Kidney capillary endothelial cell (primary cell): Measurements from ENCODE around the gene GPR176.

ENCODE experiments used
- DNase-seq: peaks from one replicate; pipeline ENCODE4 v3.0.0-alpha.2; 2018; ENCODE audit warnings: low spot score

Gene GPR176

GRCh38 chr15:39807791-39808190 is 112.3 kb downstream of the GPR176 start:
- no peak for DNase-seq

DNA sequence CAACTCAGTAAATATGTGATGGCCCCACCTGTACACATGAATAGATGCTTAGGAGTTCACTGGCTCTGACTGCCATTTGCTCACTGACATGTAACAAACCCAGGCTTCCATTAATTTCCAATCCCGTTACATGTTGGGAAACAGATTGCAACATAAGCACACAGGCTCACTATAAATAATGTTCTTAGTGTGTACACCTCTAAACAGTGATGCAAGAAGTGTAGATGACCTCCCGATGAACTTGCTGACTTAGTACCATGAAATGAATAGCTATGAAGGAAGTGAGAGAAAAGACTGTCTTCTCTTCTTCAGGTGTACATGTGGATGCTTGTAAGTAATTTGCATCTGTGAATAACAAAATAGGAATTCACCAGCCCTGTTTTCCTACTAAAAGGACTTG is 116.0 kb downstream of the GPR176 start:
- no peak for DNase-seq

GRCh38 chr15:39803016-39803415 is 117.0 kb downstream of the GPR176 start:
- DNase-seq = no peak

- no peak for DNase-seq
Observed at GRCh38 chr15:39801641-39802309, 118.3 kb downstream of the GPR176 start.

- no peak for DNase-seq
Observed at GRCh38 chr15:39799552-39800011, 120.5 kb downstream of the GPR176 start.

DNA sequence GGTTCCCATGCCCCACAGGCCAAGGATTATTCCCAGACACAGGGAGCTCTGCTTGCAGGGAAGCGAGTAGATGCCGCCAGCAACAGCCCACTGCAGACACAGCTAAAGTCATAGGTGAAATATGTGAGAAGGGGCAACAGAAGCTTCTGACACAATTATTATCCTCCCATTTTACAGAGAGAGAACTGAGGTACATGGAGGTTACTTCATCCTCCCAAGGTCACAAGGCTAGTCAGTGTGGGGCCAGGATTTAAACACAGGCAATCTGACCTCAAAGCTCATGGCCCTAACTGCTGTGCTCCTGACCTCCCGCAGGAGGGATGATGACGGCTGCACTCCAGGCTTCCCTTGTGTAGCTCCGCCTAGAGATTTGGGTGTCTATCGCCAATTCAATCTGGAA is 121.7 kb downstream of the GPR176 start:
- DNase-seq = no peak

DNA sequence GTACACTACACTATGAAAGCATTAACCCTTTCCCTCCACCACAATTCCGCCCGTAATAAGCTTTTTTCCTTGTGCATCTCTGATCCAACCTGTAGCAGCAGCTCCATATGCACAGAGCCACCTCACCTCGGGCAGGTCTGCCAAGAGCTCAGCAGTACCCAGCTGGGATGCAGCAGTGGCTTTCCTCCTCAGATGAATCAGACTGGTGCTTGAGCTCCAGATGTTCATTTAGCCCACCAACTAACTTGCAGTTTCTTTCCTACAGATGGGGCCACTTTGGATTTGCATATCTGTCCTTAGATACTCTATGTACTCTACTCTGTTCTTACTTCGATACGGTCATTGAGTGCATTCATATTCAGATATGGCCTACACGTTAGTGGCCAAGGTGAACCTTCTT is 122.7 kb downstream of the GPR176 start:
- DNase-seq = no peak

DNA sequence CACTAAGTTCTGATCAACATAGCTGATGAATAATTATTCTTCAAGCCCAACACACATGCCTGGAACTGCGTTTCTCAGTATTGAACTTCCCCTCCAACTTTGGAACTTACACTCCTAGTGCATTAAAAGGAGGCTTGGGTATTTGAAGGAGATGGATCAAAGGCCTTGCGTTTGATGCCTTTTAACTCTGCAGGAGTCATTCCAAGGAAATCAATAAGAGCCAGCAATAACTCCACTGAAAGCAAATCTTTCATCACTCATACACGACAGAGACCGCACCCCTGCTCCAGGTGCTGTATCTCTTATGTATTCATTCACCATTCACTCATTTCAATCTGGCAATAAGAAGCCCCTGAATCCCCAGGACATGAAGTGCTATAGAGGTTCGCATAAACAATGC is 123.5 kb downstream of the GPR176 start:
- DNase-seq = no peak

GRCh38 chr15:39795486-39795885 is 124.6 kb downstream of the GPR176 start:
- no peak for DNase-seq

- no peak for DNase-seq
Observed at GRCh38 chr15:39794954-39795353, 125.1 kb downstream of the GPR176 start.

DNA sequence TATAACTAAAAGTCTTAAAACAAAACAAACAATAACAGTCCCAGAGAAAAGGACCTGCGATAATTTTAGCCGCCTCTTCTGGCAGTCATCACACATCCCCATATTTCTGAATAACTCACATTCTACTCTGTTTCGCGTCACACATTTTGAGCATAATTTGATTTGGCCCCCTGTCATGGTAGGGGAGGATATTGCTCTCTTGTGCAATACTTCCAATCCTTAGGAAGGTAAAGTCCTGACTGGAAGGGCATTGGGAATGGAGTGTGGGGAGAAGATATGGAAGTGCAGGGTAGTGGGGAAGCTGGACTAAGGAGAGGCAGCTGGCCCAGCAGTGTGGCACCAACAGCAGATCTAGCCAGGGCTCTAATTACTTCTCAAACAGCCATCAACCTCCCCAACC is 126.1 kb downstream of the GPR176 start:
- no peak for DNase-seq

- peak; percentile 39 for DNase-seq
Observed at GRCh38 chr15:39792844-39793335, 127.2 kb downstream of the GPR176 start.

- DNase-seq = no peak
Observed at GRCh38 chr15:39792025-39792843, 127.8 kb downstream of the GPR176 start.

DNA sequence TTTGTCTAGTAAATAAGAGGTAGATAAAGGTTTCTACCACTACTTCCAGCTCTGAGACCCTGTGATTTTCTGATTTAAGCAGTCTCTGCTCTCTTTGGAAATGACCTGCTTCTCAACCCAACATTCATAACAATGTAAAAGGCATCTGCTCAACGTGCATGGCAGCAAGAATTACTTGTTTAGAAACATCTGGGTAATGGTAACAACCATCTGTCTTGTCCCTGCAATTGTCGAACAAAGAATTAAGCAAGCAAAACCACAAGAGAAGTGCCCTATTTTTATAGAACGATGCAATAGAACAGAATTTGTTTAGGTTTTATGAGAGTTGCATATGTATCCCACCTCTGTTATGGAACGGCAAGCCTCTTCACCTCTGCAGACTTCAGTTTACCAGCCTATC is 130.3 kb downstream of the GPR176 start:
- DNase-seq = no peak

DNA sequence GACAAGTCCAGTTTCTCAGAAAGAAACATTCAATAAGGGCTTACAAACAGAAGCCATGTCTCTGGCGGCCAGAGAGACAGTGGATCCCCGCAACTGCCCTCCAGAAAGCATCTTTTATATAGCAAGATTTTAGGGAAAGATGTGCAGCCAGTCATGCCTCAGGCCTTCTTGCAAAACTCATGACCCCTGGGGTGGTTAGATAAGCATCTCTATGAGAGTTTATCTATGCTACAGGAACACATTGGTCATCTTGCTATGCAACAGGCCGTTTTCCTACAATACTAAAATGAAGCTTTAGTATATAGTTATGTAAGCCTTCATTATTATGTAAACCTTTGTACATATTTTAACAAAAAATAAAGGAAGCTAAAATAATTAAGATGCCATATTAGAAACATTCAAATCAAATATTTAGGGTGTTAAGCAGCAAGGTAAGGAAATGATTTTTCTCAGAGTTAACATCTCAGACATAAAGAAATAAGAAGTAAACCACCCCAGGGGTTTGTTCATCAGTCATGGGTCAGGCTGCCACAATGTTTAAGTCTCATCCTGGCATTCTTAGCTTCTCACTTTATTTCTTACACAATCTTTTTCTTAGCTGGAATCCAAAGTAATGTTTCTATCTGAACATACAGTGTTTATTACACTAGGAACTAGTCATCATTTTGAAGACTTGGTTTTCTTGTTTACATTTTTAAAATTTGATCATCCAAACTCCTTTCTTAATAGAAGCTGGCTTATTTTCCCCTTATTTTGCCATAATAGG is 131.1 kb downstream of the GPR176 start:
- DNase-seq = no peak

DNA sequence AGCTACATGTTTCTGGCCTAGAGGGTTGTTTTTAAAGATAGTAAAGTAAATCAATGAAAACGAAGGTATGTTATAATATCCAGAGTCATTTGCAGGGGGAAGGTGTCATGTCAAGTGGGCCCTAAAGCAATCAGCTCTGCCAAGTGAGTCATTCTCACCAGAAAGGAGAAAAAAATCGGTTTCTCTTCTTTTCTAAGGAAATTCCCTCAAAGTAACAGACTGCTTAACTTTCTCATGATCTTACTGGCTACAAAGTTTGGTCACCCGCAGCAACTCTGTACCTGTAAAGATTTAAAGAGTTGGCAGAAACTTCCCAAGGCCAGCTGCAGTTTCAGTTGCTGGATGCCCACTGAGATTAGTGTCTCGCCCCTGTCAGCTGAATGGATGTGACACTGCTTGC is 132.0 kb downstream of the GPR176 start:
- no peak for DNase-seq

DNA sequence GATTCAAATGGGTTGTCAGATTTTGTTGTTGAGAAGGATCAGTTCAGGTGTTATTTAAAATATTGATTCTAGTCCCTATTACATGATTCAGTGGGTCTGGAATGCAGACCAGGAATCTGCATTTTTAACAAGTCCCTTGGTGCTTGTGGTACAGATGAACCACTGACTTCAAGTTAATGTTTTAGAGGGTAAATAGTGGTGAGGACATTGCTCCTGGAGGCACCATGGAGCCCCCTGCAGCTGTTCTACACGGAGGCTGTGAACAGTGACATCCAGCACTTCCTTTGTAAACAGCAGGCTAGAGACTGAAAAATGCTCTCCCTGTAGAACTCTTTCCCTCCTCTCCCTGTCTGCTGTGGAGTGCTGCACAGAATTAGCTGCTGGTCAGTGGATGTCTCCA is 132.6 kb downstream of the GPR176 start:
- no peak for DNase-seq

GRCh38 chr15:39786447-39787056 is 133.5 kb downstream of the GPR176 start:
- DNase-seq = peak; percentile 63

DNA sequence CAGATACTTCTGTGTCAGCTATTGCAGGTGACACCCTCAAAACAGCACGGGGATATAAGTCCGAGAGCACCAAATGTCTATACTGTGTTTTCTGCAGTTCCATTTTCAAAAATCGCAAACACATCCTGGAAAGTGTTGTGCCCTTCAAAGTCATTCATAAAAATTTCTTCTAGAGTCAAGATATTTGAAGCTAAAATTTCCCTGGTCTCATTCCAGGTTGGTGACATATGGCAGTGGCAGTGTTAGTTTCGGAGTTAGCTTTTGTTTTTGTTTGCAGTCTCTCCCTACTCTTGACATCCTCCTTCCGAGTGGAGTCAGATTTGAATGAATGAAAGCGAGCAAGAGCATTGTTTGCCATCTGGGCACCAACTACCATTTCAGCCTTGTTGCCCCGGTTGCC is 134.2 kb downstream of the GPR176 start:
- DNase-seq = no peak

- no peak for DNase-seq
Observed at GRCh38 chr15:39785139-39785538, 134.9 kb downstream of the GPR176 start.

DNA sequence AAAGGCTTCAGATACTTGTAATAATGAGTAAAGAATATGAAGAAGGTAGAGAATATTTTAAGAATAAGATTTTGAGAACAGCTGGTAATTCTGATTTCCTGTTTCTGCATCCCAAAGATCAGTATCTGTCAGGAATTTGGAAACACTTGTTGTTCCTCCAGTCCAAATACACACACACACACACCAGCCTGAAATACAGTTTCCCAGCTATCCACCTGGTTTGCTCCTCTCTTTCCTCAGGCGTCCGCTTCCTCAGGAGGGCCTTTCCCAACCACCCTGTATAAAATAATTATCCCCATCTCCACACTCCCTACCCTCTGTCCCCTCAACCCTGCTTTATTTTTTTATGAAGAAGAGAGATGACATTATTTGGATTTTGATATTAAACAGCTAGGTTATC is 135.4 kb downstream of the GPR176 start:
- no peak for DNase-seq

GRCh38 chr15:39784125-39784524 is 135.9 kb downstream of the GPR176 start:
- peak; percentile 29 for DNase-seq
